ENCODE results near the gene ADH4.

The ADH4 gene

DNA sequence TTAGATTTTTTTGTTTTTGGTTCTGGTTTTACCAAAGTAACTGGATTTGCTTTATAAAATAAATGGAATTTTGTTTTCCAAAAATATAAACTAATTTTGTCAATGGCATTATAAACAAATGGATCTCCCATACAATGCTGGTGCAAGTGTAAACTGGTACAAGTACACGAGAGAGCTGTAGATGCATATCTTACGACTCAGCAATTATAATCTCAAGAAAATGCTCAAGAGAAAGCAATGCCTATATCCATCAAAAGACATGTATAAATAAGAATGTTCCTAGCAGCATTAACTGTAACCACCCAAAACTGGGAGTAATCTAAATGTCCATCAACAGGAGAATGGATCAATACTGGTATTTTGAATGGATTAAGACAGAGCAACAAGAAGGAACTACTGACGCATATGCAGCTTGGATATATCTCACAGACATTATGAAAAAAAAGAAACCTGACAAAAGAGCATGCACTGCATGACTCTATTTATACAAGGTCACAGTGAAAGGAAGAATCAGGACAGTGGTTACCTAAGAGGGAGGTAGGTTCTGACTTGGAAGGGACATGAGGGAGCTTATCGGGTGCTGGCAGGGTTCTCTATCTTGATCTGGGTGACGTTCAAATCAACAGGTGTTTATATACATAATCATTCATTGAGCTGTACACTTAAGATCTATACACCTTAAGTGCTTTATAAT is 65.0 kb downstream of the ADH4 start:
- no peak for DNase-seq

GRCh38 chr4:99078336-99078735 is 65.8 kb downstream of the ADH4 start:
- no peak for DNase-seq

DNA sequence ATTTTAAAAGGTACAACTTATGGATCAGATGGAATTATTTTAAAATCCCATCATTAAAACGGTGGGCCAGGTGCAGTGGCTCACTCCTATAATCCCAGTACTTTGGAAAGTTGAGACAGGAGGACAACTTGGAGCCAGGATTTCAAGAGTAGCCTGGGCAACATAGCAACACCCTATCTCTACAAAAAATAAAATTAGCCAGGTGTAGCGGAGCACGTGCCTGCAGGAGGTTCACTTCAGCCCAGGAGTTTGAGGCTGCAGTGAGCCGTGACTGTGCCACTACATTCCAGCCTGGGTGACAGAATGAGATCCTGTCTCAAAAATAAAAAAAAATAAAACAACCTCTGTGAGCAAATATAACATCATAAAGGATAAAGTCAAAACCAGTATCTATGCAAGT is 66.9 kb downstream of the ADH4 start:
- DNase-seq, result no peak

- no peak for DNase-seq
Measured at GRCh38 chr4:99076292-99076976, 67.7 kb downstream of the ADH4 start.

GRCh38 chr4:99074816-99075215 is 69.3 kb downstream of the ADH4 start:
- no peak for DNase-seq

All from suppressor macrophage treated with lipopolysaccharide for 1 hour (primary cell).